GM12873 (cell line): ENCODE data around the gene SHISA9.

Source experiments
- TF ChIP-seq, protein P1 (sequence below): IDR thresholded peaks from 2 replicates; pipeline ENCODE4 v1.5.1; 2012; ENCODE audit warnings: low read depth, mild to moderate bottlenecking, moderate library complexity, low read length, control low read depth; ENCODE audit not compliant: insufficient read depth; ENCODE audit errors: missing control alignments

Gene SHISA9

DNA sequence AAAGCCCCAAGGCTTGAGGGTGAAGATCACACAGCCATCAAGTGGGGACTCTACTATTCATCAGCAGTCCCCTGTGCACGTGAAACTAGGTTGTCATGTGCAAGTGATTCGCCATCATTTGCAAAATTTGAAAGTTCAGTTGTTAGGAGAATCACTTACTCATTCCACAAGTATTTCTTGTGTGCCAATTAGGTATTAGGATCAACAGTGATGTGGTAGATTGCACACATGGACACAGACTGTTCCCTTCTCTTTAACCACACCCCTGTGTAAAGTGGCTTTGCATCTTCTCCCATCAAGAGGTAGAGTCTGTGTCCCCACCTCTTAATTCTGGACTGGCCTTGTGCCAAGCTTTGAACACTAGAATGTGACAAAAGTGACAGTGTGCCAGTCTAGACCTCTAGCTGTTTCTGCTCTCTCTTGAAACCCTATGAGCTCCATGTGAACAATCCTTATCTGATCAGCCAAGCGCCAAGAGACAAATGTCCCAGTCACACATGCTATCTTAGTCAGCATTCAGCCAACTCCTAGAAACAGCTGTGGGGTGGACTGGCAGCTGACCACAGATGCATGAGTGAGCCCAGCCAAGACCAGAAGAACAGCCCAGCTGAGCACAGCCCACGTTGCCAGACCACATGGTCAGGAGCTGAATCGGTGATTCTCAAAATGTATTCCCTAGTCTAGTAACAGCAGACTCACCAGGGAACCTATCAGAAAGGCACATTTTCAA lies 31.5 kb upstream of the SHISA9 start:
- TF ChIP-seq, protein P1, sequence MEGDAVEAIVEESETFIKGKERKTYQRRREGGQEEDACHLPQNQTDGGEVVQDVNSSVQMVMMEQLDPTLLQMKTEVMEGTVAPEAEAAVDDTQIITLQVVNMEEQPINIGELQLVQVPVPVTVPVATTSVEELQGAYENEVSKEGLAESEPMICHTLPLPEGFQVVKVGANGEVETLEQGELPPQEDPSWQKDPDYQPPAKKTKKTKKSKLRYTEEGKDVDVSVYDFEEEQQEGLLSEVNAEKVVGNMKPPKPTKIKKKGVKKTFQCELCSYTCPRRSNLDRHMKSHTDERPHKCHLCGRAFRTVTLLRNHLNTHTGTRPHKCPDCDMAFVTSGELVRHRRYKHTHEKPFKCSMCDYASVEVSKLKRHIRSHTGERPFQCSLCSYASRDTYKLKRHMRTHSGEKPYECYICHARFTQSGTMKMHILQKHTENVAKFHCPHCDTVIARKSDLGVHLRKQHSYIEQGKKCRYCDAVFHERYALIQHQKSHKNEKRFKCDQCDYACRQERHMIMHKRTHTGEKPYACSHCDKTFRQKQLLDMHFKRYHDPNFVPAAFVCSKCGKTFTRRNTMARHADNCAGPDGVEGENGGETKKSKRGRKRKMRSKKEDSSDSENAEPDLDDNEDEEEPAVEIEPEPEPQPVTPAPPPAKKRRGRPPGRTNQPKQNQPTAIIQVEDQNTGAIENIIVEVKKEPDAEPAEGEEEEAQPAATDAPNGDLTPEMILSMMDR, result no peak

DNA sequence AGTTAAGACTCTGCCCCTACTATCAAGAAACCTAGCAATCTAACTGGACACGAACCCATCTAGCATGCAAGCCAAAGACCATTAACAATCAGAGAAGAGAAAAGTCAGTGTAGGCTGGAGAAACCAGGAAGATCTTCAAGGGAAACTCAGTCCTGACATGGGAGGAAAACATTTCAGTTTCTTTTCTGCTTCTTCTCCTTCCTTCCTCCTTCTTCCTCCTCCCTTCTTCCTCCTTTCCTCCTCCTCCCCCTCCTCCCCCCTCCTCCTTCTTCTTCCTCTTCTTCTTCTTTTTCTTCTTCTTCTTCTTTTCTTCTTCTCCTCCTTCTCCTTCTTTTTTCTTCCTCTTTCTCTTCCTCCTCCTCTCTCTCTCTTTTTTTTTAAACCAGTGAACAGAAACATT lies 29.6 kb upstream of the SHISA9 start:
- TF ChIP-seq, protein P1, result no peak

DNA sequence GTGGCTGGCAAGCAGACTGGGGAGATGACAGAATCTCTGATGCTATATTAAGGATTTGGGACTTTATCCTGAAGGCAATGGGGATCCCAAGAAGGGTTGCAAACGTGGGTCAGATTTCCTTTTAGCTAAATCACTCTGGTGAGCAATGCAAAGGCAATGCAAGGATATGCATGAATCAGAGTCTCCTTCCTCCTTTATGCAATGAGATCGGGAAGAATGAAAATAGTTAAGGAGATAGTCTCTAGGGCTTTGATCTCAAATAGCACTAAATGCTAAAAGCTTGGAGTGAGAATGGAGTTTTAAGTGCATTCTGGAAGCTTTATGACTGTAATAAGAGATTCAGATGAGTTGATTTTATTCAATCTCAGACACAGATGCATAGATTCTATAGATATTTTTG lies 27.2 kb upstream of the SHISA9 start:
- TF ChIP-seq, protein P1, result no peak

DNA sequence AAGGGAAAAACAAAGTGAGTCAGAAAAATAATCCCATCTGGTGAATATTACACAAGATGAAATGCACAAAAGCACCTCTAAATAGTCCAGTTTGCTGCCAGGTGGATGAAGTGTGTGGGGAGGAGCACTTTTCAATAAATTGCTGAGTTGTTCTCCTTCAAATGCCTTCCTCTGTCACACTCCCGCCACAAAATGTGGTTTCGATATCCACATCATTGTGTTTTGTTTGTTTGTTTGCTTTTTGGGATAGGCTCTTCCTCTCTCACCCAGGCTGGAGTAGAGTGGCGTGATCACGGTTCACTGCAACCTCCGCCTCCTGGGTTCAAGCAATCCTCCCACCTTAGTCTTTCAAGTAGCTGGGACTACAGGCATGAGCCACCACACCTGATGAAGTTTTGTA lies 24.6 kb upstream of the SHISA9 start:
- TF ChIP-seq, protein P1, result no peak

DNA sequence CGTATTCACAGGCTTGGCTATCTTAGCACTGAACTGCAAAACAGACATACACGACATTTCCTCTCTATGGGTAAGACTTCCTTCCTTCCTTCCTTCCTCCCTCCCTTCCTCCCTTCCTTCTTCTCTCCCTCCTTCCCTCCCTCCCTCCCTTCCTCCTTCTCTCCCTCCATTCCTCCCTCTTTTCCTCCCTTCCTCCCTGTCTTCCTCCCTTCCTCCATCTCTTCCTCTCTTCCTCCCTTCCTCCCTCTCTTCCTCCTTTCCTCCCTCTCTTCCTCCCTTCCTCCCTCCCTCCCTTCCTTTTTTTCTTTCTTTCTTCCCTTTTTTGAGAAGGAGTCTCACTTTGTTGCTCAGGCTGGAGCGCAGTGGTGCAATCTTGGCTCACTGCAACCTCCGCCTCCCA lies 22.4 kb upstream of the SHISA9 start:
- TF ChIP-seq, protein P1, result no peak

DNA sequence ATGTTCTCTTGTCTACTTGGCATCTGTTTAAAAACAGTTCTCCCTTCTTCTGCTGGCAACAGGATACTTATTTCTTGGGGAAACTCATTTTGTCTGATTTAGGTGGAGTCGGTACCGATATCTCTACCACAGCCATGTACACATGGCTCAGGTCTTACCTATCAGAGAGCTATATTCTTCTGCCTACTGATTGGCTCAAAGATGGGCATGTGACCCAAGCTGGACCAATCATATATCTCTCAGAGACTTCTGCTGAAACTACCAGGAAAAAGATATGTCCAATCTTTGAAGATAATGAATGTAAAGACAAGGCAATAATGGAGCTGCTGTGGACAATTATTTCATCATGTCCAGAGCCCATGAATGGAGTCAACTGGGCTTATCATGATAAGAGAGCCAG lies 21.6 kb upstream of the SHISA9 start:
- TF ChIP-seq, protein P1, result no peak

DNA sequence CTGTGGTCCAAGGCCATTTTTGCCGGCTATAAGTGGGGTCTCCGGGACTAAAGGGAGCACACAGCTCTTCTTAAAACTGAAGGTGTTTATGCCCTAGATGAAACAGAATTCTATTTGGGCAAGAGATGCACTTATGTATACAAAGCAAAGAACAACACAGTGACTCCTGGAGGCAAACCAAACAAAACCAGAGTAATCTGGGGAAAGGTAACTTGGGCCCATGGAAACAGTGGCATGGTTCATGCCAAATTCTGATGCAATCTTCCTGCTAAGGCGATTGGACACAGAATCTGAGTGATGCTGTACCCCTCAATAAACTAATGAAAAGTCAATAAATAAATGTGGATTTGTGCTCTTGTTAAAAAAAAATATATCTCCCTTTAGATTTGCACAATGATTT lies 20.2 kb upstream of the SHISA9 start:
- TF ChIP-seq, protein P1, result no peak
